G401.6 (cell line): ENCODE results near the gene EXOC4.
"Not testable (repeated sequence)": the region's sequence is repeated elsewhere in the genome, so short reads cannot be mapped to it uniquely, and the experiment has no call there.

Experiments
- FAIRE-seq: peaks from 2 replicates; lab custom pipeline; 2012; peaks lifted over from hg19 to GRCh38; lab: Jason Lieb, UNC

EXOC4 gene

GRCh38 chr7:133755901-133756300 is 503.0 kb downstream of the EXOC4 start:
- FAIRE-seq: no peak

- FAIRE-seq: no peak
Measured at GRCh38 chr7:133761443-133761842, 508.6 kb downstream of the EXOC4 start.

- no peak for FAIRE-seq
Measured at GRCh38 chr7:133763076-133763640, 510.3 kb downstream of the EXOC4 start.

GRCh38 chr7:133769668-133770067 is 516.8 kb downstream of the EXOC4 start:
- FAIRE-seq: no peak

GRCh38 chr7:133770863-133771492 is 518.1 kb downstream of the EXOC4 start:
- FAIRE-seq: no peak

GRCh38 chr7:133771788-133772419 is 519.0 kb downstream of the EXOC4 start:
- no peak for FAIRE-seq

GRCh38 chr7:133773601-133774000 is 520.7 kb downstream of the EXOC4 start:
- no peak for FAIRE-seq

- FAIRE-seq: no peak
Measured at GRCh38 chr7:133775201-133775600, 522.3 kb downstream of the EXOC4 start.

- no peak for FAIRE-seq
Measured at GRCh38 chr7:133776266-133776665, 523.4 kb downstream of the EXOC4 start.

- FAIRE-seq: no peak
Measured at GRCh38 chr7:133777701-133778100, 524.8 kb downstream of the EXOC4 start.

- FAIRE-seq: no peak
Measured at GRCh38 chr7:133778472-133778871, 525.6 kb downstream of the EXOC4 start.

- FAIRE-seq: not testable (repeated sequence)
Measured at GRCh38 chr7:133779538-133779937, 526.7 kb downstream of the EXOC4 start.

GRCh38 chr7:133780912-133781311 is 528.0 kb downstream of the EXOC4 start:
- FAIRE-seq: no peak

GRCh38 chr7:133781486-133782090 is 528.7 kb downstream of the EXOC4 start:
- FAIRE-seq: no peak

- FAIRE-seq: no peak
Measured at GRCh38 chr7:133782470-133782869, 529.6 kb downstream of the EXOC4 start.

GRCh38 chr7:133783276-133783675 is 530.4 kb downstream of the EXOC4 start:
- no peak for FAIRE-seq

GRCh38 chr7:133784486-133785001 is 531.7 kb downstream of the EXOC4 start:
- no peak for FAIRE-seq

GRCh38 chr7:133786401-133786937 is 533.6 kb downstream of the EXOC4 start:
- no peak for FAIRE-seq

- no peak for FAIRE-seq
Measured at GRCh38 chr7:133789974-133790373, 537.1 kb downstream of the EXOC4 start.

GRCh38 chr7:133790911-133791310 is 538.0 kb downstream of the EXOC4 start:
- FAIRE-seq: no peak

GRCh38 chr7:133794479-133794878 is 541.6 kb downstream of the EXOC4 start:
- FAIRE-seq: no peak

- FAIRE-seq: no peak
Measured at GRCh38 chr7:133795068-133795665, 542.3 kb downstream of the EXOC4 start.
